ENCODE results near the gene EMC1.
"Not testable (repeated sequence)": the region's sequence is repeated elsewhere in the genome, so short reads cannot be mapped to it uniquely, and the experiment has no call there.

Gene EMC1

GRCh38 chr1:19284881-19285280, 33.6 kb upstream of the EMC1 start:
- TF ChIP-seq Cebpa-rat (IDR thresholded peaks at IDR 0.05) = no peak
- peaks cover 4 to 10% (median 7%) of the 10 kb centered on the region in 10 experiments; a peak in 15 of 20 replicates for H3K4me1 ChIP-seq
- H3K36me3 ChIP-seq = 0 out of 22 replicates have a peak, but pooled peaks cover 0 to 4% (median 0%) of the 10 kb centered on the region in 11 experiments
- no peak overlapping the region for H3K27ac ChIP-seq
- no peaks in the 10 kb centered on the region for H3K9me3 ChIP-seq (replicated peaks in 1 of 11)
- no peak overlapping the region for H3K4me3 ChIP-seq
- no peaks in the 10 kb centered on the region; a peak in 1 of 22 replicates for H4K20me1 ChIP-seq
- H3K9ac ChIP-seq = no peak overlapping the region
- no peak overlapping the region for H3K4me2 ChIP-seq
- peaks cover 5 to 21% (median 8%) of the 10 kb centered on the region in 11 experiments; a peak in 18 of 22 replicates for H3K27me3 ChIP-seq

DNA sequence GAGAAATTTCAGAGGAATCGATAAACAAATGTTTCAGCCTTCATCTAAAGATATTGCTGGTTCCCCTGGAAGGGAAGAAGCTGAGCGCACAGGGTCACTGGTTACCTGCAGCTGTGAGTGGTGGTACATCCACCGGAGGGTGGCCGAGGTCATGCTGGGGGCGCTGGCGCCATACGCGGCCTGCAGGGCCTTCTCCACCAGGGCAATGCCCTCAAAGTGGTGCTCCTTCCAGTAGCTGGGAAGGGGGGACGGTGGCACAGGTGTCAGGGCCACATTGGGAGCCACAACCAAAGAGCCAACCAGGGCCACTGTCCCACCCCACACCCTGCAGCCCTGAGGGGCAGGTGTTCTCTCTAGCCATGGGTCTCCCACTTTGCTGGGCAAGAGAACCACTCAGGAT, 32.6 kb upstream of the EMC1 start:
- Histone ChIP-seq H3K4me3 (no peak overlapping the region), H3K4me1 (peaks cover 2 to 7% (median 3%) of the 10 kb centered on the region in 10 experiments; a peak in 15 of 20 replicates), H3K27ac (no peak overlapping the region), H4K20me1 (no peaks in the 10 kb centered on the region; a peak in 1 of 22 replicates), H3K9ac (no peak overlapping the region), H3K27me3 (peaks cover under 1 to 12% (median 3%) of the 10 kb centered on the region in 11 experiments; a peak in 18 of 22 replicates), H3K9me3 (replicated peaks in 1 of 11) (no peaks in the 10 kb centered on the region), H3K36me3 (0 out of 22 replicates have a peak, but pooled peaks cover 0 to 4% (median 0%) of the 10 kb centered on the region in 11 experiments), H3K4me2 (no peak overlapping the region)
- TF ChIP-seq Cebpa-rat (IDR thresholded peaks at IDR 0.05) = no peak

DNA sequence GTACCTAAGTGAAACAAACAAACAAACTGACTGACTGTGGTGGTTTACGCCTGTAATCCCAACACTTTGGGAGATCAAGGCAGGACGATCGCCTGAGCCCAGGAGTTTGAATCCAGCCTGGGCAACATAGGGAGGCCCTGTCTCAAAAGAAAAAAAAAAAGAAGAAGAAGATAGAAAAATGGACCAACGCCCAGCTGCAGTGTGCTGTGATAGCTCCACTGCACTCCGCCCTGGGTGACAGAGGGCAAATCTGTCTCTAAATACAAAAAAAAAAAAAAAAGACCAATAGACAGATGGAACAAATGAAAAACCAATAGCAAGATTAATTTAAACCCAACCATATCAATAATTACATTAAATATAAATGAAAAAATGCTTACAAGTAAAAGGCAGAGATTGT, 23.3 kb upstream of the EMC1 start:
- H4K20me1 ChIP-seq = no peaks in the 10 kb centered on the region
- H3K4me3 ChIP-seq = no peak overlapping the region
- H3K36me3 ChIP-seq = peaks cover 0 to 13% (median 0%) of the 10 kb centered on the region in 11 experiments; a peak in 4 of 22 replicates
- no peak overlapping the region for H3K4me2 ChIP-seq
- H3K27ac ChIP-seq = no peak overlapping the region
- no peak overlapping the region for H3K9ac ChIP-seq
- no peaks in the 10 kb centered on the region for H3K27me3 ChIP-seq
- H3K9me3 ChIP-seq (replicated peaks in 1 of 11) = peaks cover 12 to 23% (median 21%) of the 10 kb centered on the region in 11 experiments
- no peak for TF ChIP-seq Cebpa-rat (IDR thresholded peaks at IDR 0.05)
- no peaks in the 10 kb centered on the region for H3K4me1 ChIP-seq

GRCh38 chr1:19273844-19274531, 22.7 kb upstream of the EMC1 start:
- H3K9me3 ChIP-seq (replicated peaks in 1 of 11) = peaks cover 12 to 23% (median 21%) of the 10 kb centered on the region in 11 experiments
- H3K36me3 ChIP-seq = peaks cover 0 to 13% (median 0%) of the 10 kb centered on the region in 11 experiments; a peak in 4 of 22 replicates
- not testable (repeated sequence) for H3K4me1 ChIP-seq, H3K4me2 ChIP-seq, H3K4me3 ChIP-seq, H3K9ac ChIP-seq, H4K20me1 ChIP-seq, H3K27ac ChIP-seq, H3K27me3 ChIP-seq

DNA sequence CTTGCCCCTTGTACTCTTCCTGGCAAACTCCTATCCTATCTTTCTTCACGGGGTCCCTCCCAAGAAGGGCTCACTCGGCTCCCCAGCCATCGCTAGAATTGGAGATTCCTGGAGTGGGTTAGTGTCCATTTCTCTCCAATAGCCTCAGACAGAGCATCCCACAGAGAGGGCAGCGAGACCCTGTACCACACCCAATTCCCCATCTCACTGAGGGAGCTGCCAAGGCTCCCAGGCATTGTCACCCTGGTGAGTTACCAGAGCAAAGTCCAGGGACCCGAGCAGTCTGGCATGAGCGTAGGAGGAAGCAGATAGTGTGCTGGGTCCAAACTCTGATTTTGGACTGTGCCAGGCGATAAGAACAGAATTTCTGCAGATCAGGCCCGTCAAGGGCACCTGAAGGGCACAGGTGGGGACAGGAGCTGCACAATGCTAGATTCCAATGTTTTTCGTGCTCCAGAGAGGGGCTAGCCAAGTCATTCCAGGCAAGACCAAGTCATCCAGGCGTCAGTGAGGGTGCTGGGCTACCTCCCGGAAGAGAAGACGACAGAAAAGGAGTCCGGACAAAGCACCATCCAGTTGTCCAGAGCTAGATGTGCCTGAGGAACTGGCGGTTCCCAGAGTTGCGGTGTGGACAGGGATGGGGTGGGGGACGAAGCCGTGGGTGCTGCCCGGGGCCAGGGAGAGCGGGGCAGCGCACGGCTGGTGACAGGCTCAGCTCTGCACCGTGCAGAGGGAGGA, 22.0 kb upstream of the EMC1 start:
- Histone ChIP-seq H3K9me3 (replicated peaks in 1 of 11) (peaks cover 12 to 23% (median 21%) of the 10 kb centered on the region in 11 experiments), H3K4me3 (no peak overlapping the region), H3K4me1 (no peaks in the 10 kb centered on the region), H3K9ac (no peak overlapping the region), H3K27ac (no peak overlapping the region), H3K27me3 (no peaks in the 10 kb centered on the region), H3K4me2 (no peak overlapping the region), H3K36me3 (peaks cover 0 to 13% (median 0%) of the 10 kb centered on the region in 11 experiments; a peak in 4 of 22 replicates), H4K20me1 (peaks cover 0 to 6% (median 0%) of the 10 kb centered on the region in 11 experiments; a peak in 1 of 22 replicates)
- no peak for TF ChIP-seq Cebpa-rat (IDR thresholded peaks at IDR 0.05)

- no peak overlapping the region for H3K4me2 ChIP-seq
- peaks cover 0 to 13% (median 0%) of the 10 kb centered on the region in 11 experiments; a peak in 4 of 22 replicates for H3K36me3 ChIP-seq
- TF ChIP-seq Cebpa-rat (IDR thresholded peaks at IDR 0.05) = no peak
Measured at GRCh38 chr1:19272064-19272463, 20.7 kb upstream of the EMC1 start.

GRCh38 chr1:19270343-19270730, 19.0 kb upstream of the EMC1 start:
- H3K9me3 ChIP-seq (replicated peaks in 1 of 11) = peaks cover 12 to 19% (median 14%) of the 10 kb centered on the region in 11 experiments
- not testable (repeated sequence) for H3K9ac ChIP-seq, H3K4me1 ChIP-seq, H3K27me3 ChIP-seq, H3K4me3 ChIP-seq, H3K27ac ChIP-seq, H4K20me1 ChIP-seq, H3K4me2 ChIP-seq
- H3K36me3 ChIP-seq = peaks cover 0 to 13% (median 0%) of the 10 kb centered on the region in 11 experiments; a peak in 4 of 22 replicates

More at GRCh38 chr1:19272064-19272463, 20.7 kb upstream of the EMC1 start:
- Histone ChIP-seq H3K27ac (no peak overlapping the region), H3K4me1 (no peaks in the 10 kb centered on the region), H4K20me1 (peaks cover 0 to 6% (median 0%) of the 10 kb centered on the region in 11 experiments; a peak in 1 of 22 replicates), H3K4me3 (no peak overlapping the region), H3K27me3 (no peaks in the 10 kb centered on the region), H3K9me3 (replicated peaks in 1 of 11) (peaks cover 12 to 23% (median 18%) of the 10 kb centered on the region in 11 experiments), H3K9ac (no peak overlapping the region)

DNA sequence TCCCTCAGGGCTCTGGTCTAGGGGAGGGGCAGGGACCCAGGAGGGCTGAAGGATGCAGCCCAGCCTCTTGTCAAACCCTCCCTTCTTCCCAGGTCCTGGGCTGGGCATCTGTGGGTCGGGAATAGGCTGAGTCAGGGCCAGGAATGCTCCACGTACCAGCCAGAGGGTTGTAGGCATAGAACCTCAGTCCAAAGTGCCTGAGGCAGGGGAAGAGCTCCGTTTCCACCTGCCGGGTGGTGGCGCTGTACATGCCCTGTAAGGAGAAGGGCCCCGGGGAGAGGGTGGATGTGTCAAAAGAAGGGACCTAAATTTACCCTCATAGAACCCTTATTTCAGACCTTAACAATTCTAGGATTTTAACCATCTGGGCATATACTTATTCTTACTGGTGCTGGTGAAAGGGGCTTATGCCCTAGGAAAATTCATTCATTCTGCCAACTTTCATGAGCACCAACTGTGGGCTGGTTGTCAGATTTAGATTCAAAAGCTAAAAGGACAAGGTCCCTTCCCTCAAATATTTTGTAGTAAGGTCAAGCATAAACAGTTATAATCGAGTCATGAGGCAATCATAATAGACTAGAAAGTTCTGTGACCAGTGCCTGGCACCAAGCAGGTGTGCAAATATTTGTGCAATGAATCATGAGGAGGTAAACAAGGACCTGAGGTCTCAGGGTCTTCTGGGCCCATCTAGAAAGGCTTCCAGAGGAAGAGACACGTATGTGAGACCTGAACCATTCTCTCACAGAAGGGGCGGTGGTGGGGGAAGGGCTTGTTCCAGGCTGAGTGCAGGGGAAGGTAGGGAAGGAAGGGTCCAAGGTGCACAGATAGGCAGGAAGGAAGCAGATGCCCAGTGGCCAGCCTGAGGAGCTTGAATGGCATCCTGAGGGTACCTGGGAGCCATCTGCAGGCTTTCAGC, 18.4 kb upstream of the EMC1 start:
- H3K4me3 ChIP-seq, H3K4me2 ChIP-seq, H3K4me1 ChIP-seq, H4K20me1 ChIP-seq, H3K27ac ChIP-seq, H3K36me3 ChIP-seq, H3K27me3 ChIP-seq, H3K9ac ChIP-seq: not testable (repeated sequence)
- peaks cover 5 to 13% (median 7%) of the 10 kb centered on the region in 11 experiments for H3K9me3 ChIP-seq (replicated peaks in 1 of 11)
